HG03575 (cell line): Measurements from ENCODE around the gene RNPS1.
A peak's percentile ranks its signal among the peaks of the same experiment; 100 is the strongest.

Experiments
- ATAC-seq: cut with Tn5 transposase; IDR thresholded peaks from one replicate; pipeline ENCODE4 v1.9.1; 2021; ENCODE audit not compliant: unreplicated experiment, insufficient number of reproducible peaks, low FRiP score; ENCODE audit errors: extremely low read depth

Gene RNPS1

DNA sequence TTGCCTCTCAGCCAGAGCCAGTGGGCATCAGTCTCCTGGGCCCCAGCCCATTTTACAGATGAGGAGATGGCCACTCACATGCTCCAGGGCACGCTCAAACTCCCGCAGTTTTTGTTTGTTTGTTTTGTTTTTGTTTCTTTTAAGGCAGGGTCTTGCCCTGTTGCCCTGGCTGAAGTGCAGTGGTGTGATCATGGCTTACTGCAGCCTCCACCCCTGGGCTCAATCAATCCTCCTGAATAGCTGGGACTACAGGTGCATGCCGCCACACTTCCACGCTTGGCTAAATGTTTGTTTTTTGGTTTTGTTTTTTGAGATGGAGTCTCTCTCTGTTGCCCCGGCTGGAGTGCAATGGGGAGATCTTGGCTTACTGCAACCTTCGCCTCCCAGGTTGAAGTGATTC, 41.0 kb downstream of the RNPS1 start:
- ATAC-seq, result no peak

DNA sequence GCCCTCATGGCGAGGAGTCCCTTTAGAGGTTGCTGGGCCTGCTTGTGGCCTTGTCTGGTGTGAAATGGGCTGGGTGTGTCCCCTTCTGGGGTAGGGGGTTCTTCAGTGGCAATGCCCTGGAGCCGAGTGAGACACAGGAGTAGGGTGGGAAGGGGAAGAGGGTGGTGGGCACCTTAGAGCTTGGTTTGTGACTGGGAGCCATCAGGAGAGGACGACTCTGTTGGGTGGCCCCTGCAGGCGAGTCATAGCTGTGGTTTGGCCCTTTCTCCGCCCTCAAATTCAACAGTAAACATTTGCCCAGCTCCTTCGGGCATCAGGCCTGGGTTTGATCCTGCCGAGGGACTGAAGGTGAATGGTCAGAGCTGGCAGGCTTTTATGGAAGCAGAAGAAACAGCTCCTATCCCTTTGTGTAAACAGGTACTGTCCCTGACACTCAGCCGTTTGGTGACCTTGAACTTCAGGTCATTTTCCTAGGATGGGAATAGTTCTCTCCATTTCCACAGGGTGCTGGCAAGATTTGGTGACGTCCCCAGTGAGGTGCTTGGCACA, 41.6 kb downstream of the RNPS1 start:
- ATAC-seq, result no peak

DNA sequence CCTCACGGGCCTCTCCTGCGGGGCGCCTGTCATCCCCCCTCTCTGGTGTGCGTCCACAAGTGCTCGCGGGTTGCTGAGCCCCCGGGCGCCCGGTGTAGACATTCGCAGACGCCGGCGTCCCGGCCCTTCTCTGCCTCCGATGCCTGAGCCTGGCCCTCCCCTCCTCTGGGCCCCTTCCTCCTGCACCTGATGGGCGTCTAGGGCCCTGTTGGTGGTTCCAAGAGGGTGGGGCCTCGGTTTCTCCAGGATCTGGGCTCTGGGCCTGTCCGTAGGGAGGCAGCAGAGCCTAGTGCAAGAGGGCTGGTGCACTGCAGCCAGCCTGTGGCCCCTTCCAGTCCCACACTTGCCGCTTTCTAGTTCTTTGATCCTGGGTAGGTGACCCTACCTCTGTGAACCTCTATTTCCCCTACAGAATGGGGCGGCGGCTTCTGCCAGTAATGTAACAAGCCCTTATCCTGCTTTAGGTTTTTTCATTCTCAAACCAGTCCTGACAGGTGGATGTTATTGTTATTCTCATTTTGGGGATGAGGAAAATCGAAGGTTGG, 43.9 kb downstream of the RNPS1 start:
- no peak for ATAC-seq

DNA sequence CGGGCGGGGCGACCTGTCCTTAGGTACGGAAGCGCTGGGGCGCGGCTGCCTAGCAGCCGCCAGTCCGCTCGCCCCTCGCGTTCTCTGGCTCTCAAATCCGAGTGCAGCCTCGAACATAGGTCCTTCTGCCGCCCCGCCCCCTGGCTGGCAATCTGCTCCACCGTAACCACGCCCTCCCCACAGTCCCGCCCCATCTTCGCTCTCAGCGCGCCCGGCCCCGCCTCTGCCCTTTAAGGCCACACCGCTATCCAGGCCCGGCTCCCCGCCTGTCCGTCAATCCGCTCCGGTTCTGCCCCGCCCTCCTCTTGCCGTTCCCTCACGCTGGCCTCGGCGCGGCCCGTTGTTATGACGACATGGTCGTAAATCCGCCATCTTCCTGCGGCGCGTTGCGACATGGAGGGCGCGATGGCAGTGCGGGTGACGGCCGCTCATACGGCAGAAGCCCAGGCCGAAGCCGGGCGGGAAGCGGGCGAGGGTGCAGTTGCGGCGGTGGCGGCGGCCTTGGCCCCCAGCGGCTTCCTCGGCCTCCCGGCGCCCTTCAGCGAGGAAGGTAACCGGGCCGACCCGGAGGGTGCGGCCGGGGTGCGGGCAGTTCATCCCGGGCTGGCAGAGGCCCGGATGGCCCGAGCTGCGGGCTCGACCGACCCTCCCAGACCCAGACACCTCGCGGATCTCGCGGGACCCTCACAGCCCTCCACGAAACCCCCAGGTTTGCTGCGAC, 44.5 kb downstream of the RNPS1 start, which contains the start of gene E4F1:
Gene E4F1, plus strand, starts transcription at position 371 of the 721 bp plus-strand sequence. Its CDS starts 23 bp downstream, at position 394.
- peak; percentile 66 for ATAC-seq

DNA sequence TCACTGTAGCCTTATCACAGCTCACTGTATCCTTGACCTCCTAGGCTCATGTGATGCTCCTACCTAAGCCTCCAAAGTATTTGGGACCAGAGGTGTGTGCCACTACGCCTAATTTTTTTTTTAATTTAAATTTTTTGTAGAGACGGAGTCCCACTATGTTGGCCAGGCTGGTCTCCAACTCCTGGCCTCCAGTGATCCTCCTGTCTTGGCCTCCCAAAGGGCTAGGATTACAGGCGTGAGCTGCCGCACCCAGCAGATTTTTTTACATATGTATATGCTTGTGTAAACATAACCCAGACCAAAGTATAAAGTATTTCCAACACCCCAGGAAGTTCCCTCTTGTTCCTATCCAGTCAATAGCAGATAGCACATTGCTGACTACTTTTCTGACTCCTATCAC, 51.6 kb downstream of the RNPS1 start:
- no peak for ATAC-seq

DNA sequence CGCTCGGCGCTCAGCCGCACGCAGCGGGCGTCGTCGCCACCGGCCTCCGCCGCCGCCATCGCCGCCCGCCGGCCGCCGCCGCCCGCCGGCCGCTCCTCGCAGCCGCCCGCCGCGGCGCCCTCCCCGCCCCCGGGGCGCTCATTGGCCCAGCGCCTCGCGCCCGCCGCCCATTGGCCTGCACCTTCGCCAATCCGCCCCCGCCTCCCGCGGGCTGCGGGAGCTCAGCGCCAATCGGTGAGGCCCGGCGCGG, 53.3 kb downstream of the RNPS1 start, which contains the start of gene PGP:
Gene PGP, minus strand, starts transcription at position 122 of the 250 bp plus-strand sequence. Its CDS starts 63 bp downstream, at position 59.
- no peak for ATAC-seq

DNA sequence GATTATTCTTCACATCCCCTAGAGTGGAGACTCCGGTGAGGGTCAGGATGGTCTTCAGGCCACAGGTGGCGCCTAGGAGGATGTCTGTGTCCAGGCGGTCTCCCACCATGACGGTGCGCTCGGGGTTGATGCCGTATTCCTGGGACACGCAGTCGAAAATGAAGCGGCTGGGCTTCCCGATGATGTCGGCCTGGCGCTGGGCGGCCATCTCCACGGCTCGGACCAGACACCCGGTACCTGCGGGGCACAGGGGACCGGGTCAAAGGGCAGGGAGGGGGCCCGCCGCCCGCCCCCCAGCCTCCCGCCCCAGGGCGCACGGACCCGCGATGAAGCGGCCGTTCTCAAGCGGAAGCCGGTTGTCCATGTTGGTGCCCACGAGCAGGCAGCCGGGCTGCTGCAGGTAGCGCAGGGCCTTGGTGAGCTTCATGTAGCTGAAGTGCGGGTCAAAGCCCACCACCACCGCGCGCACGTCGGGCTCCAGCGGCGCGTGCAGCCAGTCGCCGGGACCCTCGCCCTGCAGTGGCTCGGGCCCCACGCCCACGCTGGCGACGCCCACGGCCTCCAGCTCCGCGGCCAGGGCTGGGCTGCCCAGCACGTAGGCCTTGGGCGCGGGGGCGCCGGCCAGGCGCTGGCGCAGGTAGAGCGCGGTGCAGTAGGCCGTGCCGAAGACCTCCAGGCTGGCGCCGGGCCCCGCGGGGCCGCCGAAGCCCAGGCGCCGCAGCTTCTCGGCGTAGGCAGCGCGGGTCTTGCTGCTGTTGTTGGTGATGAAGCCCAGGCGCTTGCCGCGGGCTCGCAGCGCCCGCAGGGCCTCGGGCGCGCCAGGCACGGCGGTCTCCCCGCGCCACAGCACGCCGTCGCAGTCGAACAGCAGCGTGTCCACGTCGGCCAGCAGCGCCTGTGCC, 53.9 kb downstream of the RNPS1 start:
- no peak for ATAC-seq

DNA sequence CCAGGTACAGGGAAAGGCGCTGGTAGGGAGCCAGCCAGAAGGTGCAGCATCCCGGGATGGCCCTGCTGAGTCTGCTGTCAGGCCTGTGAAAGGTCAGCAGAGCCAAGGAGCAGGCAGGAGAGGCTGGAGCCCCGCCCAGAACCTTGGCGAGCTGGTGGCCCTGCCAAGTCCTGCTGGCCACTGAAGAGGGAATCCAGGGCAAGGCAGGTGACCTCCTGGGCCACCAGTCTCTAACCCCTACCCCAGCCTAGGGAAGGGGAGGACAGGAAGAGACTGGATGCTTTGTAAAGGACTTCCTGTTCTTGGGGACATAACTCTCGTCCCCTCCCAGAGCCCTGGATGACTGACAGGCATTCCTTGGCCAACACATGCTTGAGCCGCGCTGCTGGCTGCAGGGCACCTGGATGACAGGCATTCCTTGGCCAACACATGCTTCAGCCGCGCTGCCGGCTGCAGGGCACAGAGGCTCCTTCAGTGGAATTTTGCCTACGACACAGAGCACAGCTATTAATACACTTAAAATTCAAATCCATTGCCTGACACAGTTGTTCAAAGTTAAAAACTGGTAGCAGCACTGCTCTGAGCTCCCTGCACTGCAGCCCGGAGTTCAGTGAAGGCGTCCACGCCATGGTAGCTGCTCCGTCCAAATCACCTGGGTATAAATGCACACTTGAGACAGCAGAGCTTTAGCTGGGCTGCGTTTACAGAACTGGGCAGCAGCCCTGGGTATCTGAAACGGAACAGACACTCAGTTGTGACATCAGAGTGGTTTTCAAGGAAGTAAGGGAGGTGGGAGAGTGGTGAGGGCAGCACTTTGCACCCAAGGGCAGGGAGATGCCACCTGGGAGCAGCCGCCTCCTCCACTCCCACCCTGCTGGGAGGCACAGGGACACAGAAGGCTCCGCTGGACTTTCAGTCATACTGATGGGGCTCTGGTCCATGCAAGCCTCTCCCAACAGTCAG, 55.3 kb downstream of the RNPS1 start:
- ATAC-seq, result no peak

DNA sequence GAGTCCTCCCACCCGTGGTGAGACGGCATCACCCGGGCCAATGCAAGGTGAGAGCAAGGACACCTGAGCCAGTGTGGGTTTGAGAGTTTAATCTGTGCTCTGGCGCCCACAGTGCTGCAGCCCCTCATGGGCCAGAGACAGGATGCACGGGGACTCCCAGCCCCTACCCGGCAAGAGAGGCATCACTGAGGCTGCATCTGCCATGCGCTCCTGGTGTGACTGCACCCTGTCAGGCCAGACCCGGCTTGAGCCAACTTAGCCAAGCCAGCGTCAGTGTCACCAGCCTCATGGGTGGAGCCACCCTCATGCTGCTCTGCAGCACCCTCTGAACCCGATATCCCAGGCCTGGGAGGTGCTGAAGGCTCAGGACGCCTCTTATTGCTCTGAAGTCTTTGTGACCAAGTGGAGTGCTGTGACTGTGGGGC, 56.0 kb downstream of the RNPS1 start:
- ATAC-seq, result no peak

DNA sequence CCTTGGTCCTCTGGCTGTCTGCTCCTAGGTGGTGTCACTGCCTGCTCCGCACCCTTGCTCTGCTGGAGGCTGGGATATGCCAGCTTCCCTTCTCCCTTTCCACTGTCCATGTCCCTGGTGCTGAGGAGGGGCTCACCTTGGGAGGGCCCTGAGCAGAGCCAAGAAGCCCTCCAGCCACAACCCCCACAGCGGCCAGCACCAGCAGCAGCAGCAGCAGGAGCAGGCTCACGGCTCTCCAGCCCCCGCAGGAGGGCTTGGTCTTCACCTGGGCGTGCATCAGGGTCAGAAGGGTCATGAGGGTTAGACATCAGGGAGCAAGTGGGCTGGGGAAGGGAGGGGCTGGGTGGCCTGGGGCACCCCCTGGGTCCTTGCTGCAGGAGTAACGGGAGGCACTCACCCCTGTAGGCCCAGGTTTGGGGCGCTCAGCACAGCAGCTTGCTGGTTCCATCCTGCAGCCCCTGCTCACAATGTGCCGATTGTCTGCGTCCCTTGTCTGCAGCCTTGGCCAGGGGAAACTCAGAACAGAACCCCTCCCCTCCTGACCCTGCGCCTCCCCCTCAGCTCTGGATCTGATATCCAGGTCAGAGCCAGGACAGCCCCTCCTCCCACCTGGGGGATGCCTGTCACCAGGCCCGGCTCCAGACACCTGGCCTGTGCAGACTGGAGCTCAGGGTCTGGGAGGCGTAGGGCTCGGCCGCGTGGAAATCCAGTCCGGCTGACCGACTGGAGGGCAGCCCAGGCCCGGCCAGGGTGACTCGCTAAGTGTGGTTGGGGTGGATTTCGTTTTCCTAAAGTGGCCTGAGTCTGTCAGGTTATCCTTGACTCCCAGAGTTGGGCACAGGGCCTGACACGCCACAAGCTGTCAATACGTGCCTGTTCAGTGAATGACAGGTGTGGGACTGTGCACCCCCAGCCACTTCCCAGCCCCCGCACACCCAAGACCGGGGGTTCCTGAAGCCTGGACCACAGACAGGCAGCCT, 57.2 kb downstream of the RNPS1 start, which contains the start of gene BRICD5:
Gene BRICD5, minus strand, starts transcription at position 478 of the 980 bp plus-strand sequence. Its CDS starts 30 bp downstream, at position 448.
- no peak for ATAC-seq

DNA sequence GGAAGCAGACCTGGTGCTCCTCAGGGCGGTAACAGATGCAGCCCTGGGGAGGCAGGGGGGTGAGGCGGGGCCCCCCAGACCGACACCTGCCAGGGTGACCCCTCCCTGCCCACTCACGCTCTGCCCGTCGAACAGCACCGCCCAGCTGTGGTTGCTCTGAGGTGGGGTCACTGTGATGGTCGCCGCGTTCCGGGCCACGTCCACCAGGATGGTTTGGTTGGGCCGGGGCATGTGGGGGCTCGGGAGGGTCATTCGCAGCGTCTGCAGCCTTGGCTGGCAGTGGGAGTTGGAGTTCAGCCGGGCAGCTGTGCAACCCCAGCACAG, 58.0 kb downstream of the RNPS1 start:
- no peak for ATAC-seq

DNA sequence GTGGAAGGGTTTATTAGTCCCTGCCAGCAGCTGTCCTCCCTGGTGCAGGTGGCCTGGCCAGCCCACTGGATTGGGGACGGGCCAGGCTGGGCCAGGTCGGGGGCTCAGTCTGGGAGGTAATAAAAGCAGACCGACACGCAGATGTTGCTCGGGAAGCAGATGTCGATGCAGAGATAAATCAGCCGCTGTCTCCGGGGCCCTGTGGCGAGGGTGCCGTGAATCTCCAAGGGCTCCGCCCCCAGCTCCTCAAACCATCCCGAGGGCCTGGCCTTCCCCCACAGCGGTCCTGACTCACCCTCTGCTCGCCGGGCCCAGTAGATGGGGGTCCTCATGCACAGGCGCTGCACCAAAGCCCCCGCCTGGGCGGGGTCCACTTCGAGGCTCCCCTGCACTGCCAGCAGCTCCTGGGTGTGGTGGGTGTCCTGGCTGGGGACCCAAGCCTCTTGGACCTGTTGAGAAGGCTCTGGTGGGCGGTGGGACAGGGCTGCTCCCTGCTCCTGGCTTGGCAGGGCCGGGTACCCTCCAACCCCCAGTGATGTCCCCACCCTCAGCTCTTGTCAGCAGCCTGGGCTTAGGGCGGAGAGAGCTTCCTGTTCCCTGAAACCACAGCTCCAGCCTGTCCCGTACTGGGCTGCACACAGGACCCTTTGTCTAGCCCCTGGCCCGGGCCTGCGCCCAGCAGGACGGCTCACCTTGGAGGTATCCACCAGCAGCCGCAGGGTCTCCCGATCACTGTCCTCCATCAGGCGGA, 58.5 kb downstream of the RNPS1 start:
- no peak for ATAC-seq

DNA sequence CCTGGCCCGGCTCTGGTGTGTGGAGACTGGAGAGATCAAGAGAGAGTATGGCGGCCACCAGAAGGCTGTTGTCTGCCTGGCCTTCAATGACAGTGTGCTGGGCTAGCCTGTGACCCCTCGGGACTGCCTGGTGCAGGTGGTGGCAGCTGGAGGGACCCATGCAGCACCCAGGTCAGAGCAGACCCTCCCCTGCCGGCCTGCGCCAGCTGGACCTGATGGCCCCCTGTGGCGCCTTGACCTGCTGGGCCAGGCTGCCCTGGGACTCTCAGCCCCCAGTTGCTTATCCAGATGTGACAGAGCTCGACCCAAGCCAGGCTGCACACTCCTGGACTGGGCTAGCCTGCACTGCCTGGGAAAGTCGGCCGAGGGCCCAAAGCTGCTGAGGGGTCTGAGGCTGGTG, 59.2 kb downstream of the RNPS1 start:
- no peak for ATAC-seq

DNA sequence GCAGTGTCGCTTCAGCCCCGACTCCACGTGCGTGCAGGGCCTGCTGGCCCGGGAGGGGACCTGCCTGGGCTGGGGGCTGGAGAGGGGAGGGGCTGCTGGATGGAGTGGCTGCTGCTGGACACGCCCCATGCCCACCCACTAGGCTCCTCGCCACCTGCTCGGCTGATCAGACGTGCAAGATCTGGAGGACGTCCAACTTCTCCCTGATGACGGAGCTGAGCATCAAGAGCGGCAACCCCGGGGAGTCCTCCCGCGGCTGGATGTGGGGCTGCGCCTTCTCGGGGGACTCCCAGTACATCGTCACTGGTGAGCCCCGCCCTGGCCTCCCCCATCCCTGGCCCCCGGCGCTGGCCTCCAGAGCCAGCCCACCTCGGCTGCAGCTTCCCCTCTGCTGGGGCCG, 59.6 kb downstream of the RNPS1 start:
- no peak for ATAC-seq

DNA sequence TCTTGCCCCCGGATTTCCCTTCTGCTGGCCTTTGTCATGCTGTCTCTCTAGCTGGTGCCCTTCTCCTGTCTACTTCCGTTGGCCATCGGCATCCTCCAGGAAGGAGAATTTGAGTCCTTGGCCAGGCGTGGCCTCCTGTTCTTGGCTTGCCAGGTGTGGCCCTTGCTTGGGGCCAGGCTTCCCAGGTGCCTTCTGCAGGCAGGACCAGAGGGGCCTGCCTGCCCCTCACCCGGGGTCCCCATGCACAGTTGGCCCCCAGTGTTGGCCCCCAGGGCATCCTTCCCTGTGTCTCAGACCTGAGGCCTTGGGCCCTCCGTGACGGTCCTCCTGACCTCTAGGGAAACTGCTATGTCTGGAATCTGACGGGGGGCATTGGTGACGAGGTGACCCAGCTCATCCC, 60.1 kb downstream of the RNPS1 start:
- no peak for ATAC-seq

DNA sequence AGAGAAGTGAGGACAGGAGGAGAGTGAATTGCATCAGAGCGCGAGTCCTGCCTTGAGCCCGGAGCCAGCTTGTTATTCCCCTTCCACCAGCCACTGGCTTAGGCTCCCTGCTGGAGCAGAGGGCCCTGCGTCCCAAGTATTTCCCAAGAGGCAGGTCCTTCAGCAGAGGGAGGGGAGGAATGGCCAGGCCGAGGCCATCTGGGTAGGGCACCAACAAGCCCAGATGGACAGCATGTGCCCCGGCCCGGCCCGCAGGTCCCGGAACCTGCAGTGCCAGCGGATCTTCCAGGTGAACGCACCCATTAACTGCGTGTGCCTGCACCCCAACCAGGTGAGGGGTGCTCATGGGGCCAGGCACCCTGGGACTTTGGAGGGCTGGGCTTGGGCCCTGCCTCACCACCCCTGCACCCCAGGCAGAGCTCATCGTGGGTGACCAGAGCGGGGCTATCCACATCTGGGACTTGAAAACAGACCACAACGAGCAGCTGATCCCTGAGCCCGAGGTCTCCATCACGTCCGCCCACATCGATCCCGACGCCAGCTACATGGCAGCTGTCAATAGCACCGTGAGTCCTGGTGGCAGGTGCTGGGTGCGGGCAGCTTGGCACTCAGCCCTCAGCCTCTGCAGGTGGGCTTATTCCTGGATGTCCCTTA, 61.0 kb downstream of the RNPS1 start:
- ATAC-seq, result no peak

DNA sequence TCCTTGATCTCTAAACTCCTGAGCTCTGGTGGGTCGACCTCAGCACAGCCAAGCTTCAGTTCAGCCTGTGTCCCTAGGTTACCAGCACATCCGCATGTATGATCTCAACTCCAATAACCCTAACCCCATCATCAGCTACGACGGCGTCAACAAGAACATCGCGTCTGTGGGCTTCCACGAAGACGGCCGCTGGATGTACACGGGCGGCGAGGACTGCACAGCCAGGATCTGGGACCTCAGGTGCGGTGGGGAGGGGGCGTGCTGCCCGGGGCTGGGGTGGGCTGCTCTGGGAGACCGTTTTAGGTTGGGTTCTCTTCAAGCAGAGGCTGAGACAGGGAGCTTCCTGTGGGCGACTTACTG, 61.5 kb downstream of the RNPS1 start:
- ATAC-seq, result no peak
